IMR-90 (cell line): Measurements from ENCODE around the gene IFNLR1. TPM values are rescaled to one million over a fixed set of nuclear protein-coding genes. Genes with fewer than 3 reads are reported as not detected.

Experiments used
- ATAC-seq: fragments of 200-7000 bp; cut with Tn5 transposase; 2 replicates; pipeline ENCODE4 v1.9.1; 2020; ENCODE audit warnings: low read depth, mild to moderate bottlenecking, moderate library complexity
- BruUV-seq: library from RNA; stranded (reverse); fragments of 400-500 nt; replicated peaks from 2 replicates; lab custom pipeline; 2021; lab: Mats Ljungman, UMichigan
- CTCF ChIA-PET: fragments of 300-600 bp; formaldehyde crosslinking; extraction: SDS; loops from one replicate; lab custom pipeline; 2021; ENCODE audit warnings: antibody characterized with exemption; lab: Yijun Ruan, JAX
- POLR2A ChIA-PET: fragments of 300-600 bp; sonication (Branson Sonifier 250); formaldehyde crosslinking; loops from one replicate; lab custom pipeline; 2022; ENCODE audit warnings: antibody characterized with exemption; ENCODE audit not compliant: unreplicated experiment; lab: Charles Lee
- DNase-seq: peaks from one replicate; pipeline ENCODE4 v3.0.0; 2013
- H2AFZ ChIP-seq: replicated peaks from 2 replicates; pipeline ENCODE3; 2013; ENCODE audit warnings: low read length, mild to moderate bottlenecking; ENCODE audit not compliant: poor library complexity
- H2AK5ac ChIP-seq: 2 replicates; pipeline ENCODE4 v1.6.1; 2013; ENCODE audit warnings: low read depth, low read length, inconsistent platforms
- H2AK9ac ChIP-seq: replicated peaks from 2 replicates; pipeline ENCODE3; 2013; ENCODE audit warnings: mild to moderate bottlenecking, low read depth, low read length, moderate library complexity; ENCODE audit not compliant: poor library complexity
- H2BK120ac ChIP-seq: 2 replicates; pipeline ENCODE4 v1.6.1; 2013; ENCODE audit warnings: low read depth, low read length, inconsistent platforms
- H2BK15ac ChIP-seq: 3 replicates; pipeline ENCODE4 v1.6.1; 2013; ENCODE audit warnings: low read depth, low read length, inconsistent platforms
- H2BK20ac ChIP-seq: 2 replicates; pipeline ENCODE4 v1.6.1; 2013; ENCODE audit warnings: low read depth, mild to moderate bottlenecking, inconsistent platforms, low read length, moderate library complexity
- H2BK5ac ChIP-seq: 2 replicates; pipeline ENCODE4 v1.6.1; 2013; ENCODE audit warnings: mild to moderate bottlenecking, low read depth, low read length, inconsistent platforms; ENCODE audit not compliant: poor library complexity, severe bottlenecking
- H3K14ac ChIP-seq: replicated peaks from 2 replicates; pipeline ENCODE4 v1.6.1; 2013; ENCODE audit warnings: low read depth, low read length, inconsistent platforms
- H3K18ac ChIP-seq: 2 replicates; pipeline ENCODE4 v1.6.1; 2013; ENCODE audit warnings: low read depth, low read length, control low read depth
- H3K23ac ChIP-seq: 2 replicates; pipeline ENCODE4 v1.6.1; 2013; ENCODE audit warnings: low read depth, low read length, inconsistent platforms
- H3K27ac ChIP-seq: 2 replicates; pipeline ENCODE4 v1.5.1; 2013; ENCODE audit warnings: mild to moderate bottlenecking, control low read depth, low read length; ENCODE audit not compliant: insufficient read depth
- H3K27me3 ChIP-seq: 2 replicates; pipeline ENCODE4 v1.6.1; 2013; ENCODE audit warnings: low read length; ENCODE audit not compliant: control insufficient read depth, insufficient read depth
- H3K36me3 ChIP-seq: 2 replicates; pipeline ENCODE4 v1.6.1; 2013; ENCODE audit warnings: low read length, mixed read lengths; ENCODE audit not compliant: control insufficient read depth, insufficient read depth
- H3K4ac ChIP-seq: 2 replicates; pipeline ENCODE4 v1.6.1; 2013; ENCODE audit warnings: low read depth, low read length, inconsistent platforms
- H3K4me1 ChIP-seq: 2 replicates; pipeline ENCODE4 v1.6.1; 2013; ENCODE audit warnings: low read length, mixed read lengths; ENCODE audit not compliant: control insufficient read depth, insufficient read depth
- H3K4me2 ChIP-seq: 2 replicates; pipeline ENCODE4 v1.6.1; 2013; ENCODE audit warnings: low read depth, mild to moderate bottlenecking, control low read depth, low read length, moderate library complexity
- H3K4me3 ChIP-seq: 2 replicates; pipeline ENCODE4 v1.5.1; 2013; ENCODE audit warnings: low read depth, mild to moderate bottlenecking, control low read depth, low read length, moderate library complexity; ENCODE audit not compliant: insufficient read depth
- H3K56ac ChIP-seq: 2 replicates; pipeline ENCODE4 v1.6.1; 2013; ENCODE audit warnings: low read length, inconsistent platforms; ENCODE audit not compliant: insufficient read depth; ENCODE audit errors: extremely low read depth
- H3K79me1 ChIP-seq, 2 experiments: 2 replicates each; pipeline ENCODE4 v1.6.1; 2013; ENCODE audit warnings: low read length in 2 of 2, inconsistent platforms in 1 of 2, low read depth in 1 of 2
- H3K9ac ChIP-seq: 2 replicates; pipeline ENCODE4 v1.6.1; 2013; ENCODE audit warnings: low read depth, low read length, control low read depth
- H3K9me1 ChIP-seq: 2 replicates; pipeline ENCODE4 v1.6.1; 2013; ENCODE audit warnings: low read length, inconsistent platforms; ENCODE audit not compliant: insufficient read depth
- H3K9me3 ChIP-seq: 2 replicates; pipeline ENCODE4 v1.6.1; 2013; ENCODE audit warnings: low read length; ENCODE audit not compliant: control insufficient read depth, insufficient read depth
- H4K20me1 ChIP-seq: 2 replicates; pipeline ENCODE4 v1.6.1; 2013; ENCODE audit warnings: low read length, inconsistent platforms; ENCODE audit not compliant: insufficient read depth
- H4K5ac ChIP-seq: 2 replicates; pipeline ENCODE4 v1.6.1; 2013; ENCODE audit warnings: mild to moderate bottlenecking, low read depth, low read length, control low read depth
- H4K8ac ChIP-seq, 2 experiments: 2 replicates each; pipeline ENCODE4 v1.6.1; 2013; ENCODE audit warnings: low read depth in 2 of 2, low read length in 2 of 2, control low read depth in 1 of 2, inconsistent platforms in 1 of 2
- H4K91ac ChIP-seq: 2 replicates; pipeline ENCODE4 v1.6.1; 2013; ENCODE audit warnings: low read depth, low read length, inconsistent platforms; ENCODE audit not compliant: insufficient read depth
- BHLHE40 ChIP-seq: fragments of 150-350 bp; IDR thresholded peaks from 2 replicates; pipeline ENCODE4 v1.6.1; 2016; ENCODE audit warnings: mild to moderate bottlenecking, low read depth, low read length
- CEBPB ChIP-seq: IDR thresholded peaks from 2 replicates; pipeline ENCODE4 v1.6.1; 2012; ENCODE audit warnings: low read depth, low read length, improper control_type of control experiment
- CHD1 ChIP-seq: IDR thresholded peaks from 2 replicates; pipeline ENCODE4 v1.6.1; 2012; ENCODE audit warnings: low read depth, low read length, improper control_type of control experiment
- CTCF ChIP-seq: conservative IDR thresholded peaks from 2 replicates; pipeline ENCODE4 v1.5.1; 2012; ENCODE audit warnings: mild to moderate bottlenecking, low read depth, low read length, improper control_type of control experiment
- MAFK ChIP-seq: IDR thresholded peaks from 2 replicates; pipeline ENCODE4 v1.6.1; 2012; ENCODE audit warnings: low read depth, low read length, improper control_type of control experiment
- MAZ ChIP-seq: IDR thresholded peaks from 2 replicates; pipeline ENCODE4 v1.6.1; 2012; ENCODE audit warnings: low read depth, mild to moderate bottlenecking, low read length, improper control_type of control experiment, moderate library complexity, borderline replicate concordance
- MXI1 ChIP-seq: IDR thresholded peaks from 2 replicates; pipeline ENCODE4 v1.6.1; 2012; ENCODE audit warnings: low read depth, mild to moderate bottlenecking, low read length, moderate library complexity, borderline replicate concordance
- NFE2L2 ChIP-seq: fragments of 150-350 bp; IDR thresholded peaks from 2 replicates; pipeline ENCODE4 v1.6.1; 2016; ENCODE audit warnings: low read depth, mild to moderate bottlenecking, low read length
- POLR2A ChIP-seq: IDR thresholded peaks from 2 replicates; pipeline ENCODE4 v1.6.1; 2012; ENCODE audit warnings: mild to moderate bottlenecking, low read depth, low read length
- RAD21 ChIP-seq: IDR thresholded peaks from 2 replicates; pipeline ENCODE4 v1.6.1; 2012; ENCODE audit warnings: low read length, improper control_type of control experiment
- RCOR1 ChIP-seq: IDR thresholded peaks from 2 replicates; pipeline ENCODE4 v1.6.1; 2012; ENCODE audit warnings: mild to moderate bottlenecking, low read length, improper control_type of control experiment; ENCODE audit not compliant: insufficient replicate concordance
- RFX5 ChIP-seq: IDR thresholded peaks from 2 replicates; pipeline ENCODE4 v1.8.0; 2012; ENCODE audit warnings: low read depth, mild to moderate bottlenecking, low read length, moderate library complexity
- SMC3 ChIP-seq: fragments of 150-350 bp; IDR thresholded peaks from 2 replicates; pipeline ENCODE4 v1.6.1; 2016; ENCODE audit warnings: low read depth, mild to moderate bottlenecking, antibody characterized with exemption, low read length, moderate library complexity
- WGBS, 2 experiments: methylation state at CpG; one replicate each; pipeline versions ENCODE4 v1.1.5 to v1.1.7; 2013; ENCODE audit warnings: missing lambda C conversion rate in 2 of 2; ENCODE audit not compliant: insufficient read length in 1 of 2; ENCODE audit errors: extremely low coverage in 2 of 2; 5-methylcytosine and 5-hydroxymethylcytosine counted together
- dilution Hi-C: fragments of 300-500 bp; cut with HindIII; formaldehyde crosslinking; loops from one replicate; pipeline ENCODE4 v1.14.3; 2018; ENCODE audit warnings: low sequenced_read_pairs; ENCODE audit not compliant: unreplicated experiment
- in situ Hi-C: fragments of 300-500 bp; cut with MboI; formaldehyde crosslinking; loops from 3 replicates; pipeline ENCODE4 v1.14.3; 2019; ENCODE audit warnings: low sequenced_read_pairs, inconsistent platforms, mixed read lengths
- intact Hi-C: fragments of 100-400 bp; cut with micrococcal nuclease; formaldehyde crosslinking; loops from 2 replicates; pipeline ENCODE4 v1.10.0; 2022
- polyA plus RNA-seq, 3 experiments: library from polyadenylated mRNA; depleted of rRNA; stranded (reverse); fragments of >200 nt; gene quantifications; 2 replicates each; pipeline ENCODE4 v1.2.3, GENCODE V29; 2012; ENCODE audit warnings: low replicate concordance in 1 of 3
- total RNA-seq: library from RNA; depleted of rRNA; stranded (reverse); fragments of >200 nt; gene quantifications from 2 replicates; pipeline ENCODE4 v1.2.3, GENCODE V29; 2012
- TF ChIP-seq, protein P1 (sequence below): fragments of 150-350 bp; IDR thresholded peaks from 2 replicates; pipeline ENCODE4 v1.6.1; 2017; ENCODE audit warnings: mild to moderate bottlenecking, antibody characterized with exemption, low read length, low read depth
- TF ChIP-seq, protein P2 (sequence below): fragments of 150-350 bp; IDR thresholded peaks from 2 replicates; pipeline ENCODE4 v1.6.1; 2016; ENCODE audit warnings: low read depth, mild to moderate bottlenecking, low read length, moderate library complexity, borderline replicate concordance

IFNLR1 gene
- total and polyA plus RNA-seq, 2 of the 4 experiments (the other 2 are of a cell fraction), result not detected

GRCh38 chr1:24113641-24114033, 73.5 kb downstream of the IFNLR1 start:
- H4K91ac ChIP-seq, result no peak overlapping the region
- no peak overlapping the region for H4K8ac ChIP-seq
- H2AFZ ChIP-seq, result no peak overlapping the region
- no peak overlapping the region for H3K23ac ChIP-seq
- ChIA-PET CTCF (no interaction called here), POLR2A (no interaction called here)
- no peaks in the 10 kb centered on the region for H3K36me3 ChIP-seq
- H3K9me3 ChIP-seq, result no peaks in the 10 kb centered on the region
- intact Hi-C loops, result no loop called here
- no peak overlapping the region for H3K56ac ChIP-seq
- H3K4me1 ChIP-seq, result 0 out of 2 replicates have a peak, but pooled peaks cover 1% of the 10 kb centered on the region
- no peak overlapping the region for H3K27ac ChIP-seq
- H3K79me1 ChIP-seq, result no peaks in the 10 kb centered on the region
- H3K18ac ChIP-seq, result no peak overlapping the region
- H2BK5ac ChIP-seq, result no peak overlapping the region
- TF ChIP-seq NFE2L2 (no peak), CEBPB (no peak), RAD21 (no peak), SMC3 (no peak), RCOR1 (no peak), CHD1 (no peak), RFX5 (no peak), CTCF (no peak), MAZ (no peak), MAFK (no peak), POLR2A (no peak), BHLHE40 (no peak), MXI1 (no peak)
- TF ChIP-seq, protein P1, sequence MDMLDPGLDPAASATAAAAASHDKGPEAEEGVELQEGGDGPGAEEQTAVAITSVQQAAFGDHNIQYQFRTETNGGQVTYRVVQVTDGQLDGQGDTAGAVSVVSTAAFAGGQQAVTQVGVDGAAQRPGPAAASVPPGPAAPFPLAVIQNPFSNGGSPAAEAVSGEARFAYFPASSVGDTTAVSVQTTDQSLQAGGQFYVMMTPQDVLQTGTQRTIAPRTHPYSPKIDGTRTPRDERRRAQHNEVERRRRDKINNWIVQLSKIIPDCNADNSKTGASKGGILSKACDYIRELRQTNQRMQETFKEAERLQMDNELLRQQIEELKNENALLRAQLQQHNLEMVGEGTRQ, result no peak
- TF ChIP-seq, protein P2, sequence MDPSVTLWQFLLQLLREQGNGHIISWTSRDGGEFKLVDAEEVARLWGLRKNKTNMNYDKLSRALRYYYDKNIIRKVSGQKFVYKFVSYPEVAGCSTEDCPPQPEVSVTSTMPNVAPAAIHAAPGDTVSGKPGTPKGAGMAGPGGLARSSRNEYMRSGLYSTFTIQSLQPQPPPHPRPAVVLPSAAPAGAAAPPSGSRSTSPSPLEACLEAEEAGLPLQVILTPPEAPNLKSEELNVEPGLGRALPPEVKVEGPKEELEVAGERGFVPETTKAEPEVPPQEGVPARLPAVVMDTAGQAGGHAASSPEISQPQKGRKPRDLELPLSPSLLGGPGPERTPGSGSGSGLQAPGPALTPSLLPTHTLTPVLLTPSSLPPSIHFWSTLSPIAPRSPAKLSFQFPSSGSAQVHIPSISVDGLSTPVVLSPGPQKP, result no peak
- no peak overlapping the region for H3K9ac ChIP-seq
- no peaks in the 10 kb centered on the region for H4K20me1 ChIP-seq
- no peaks in the 10 kb centered on the region for H3K9me1 ChIP-seq
- no peak overlapping the region for H2AK5ac ChIP-seq
- no peak overlapping the region for H2AK9ac ChIP-seq
- no peak overlapping the region for H3K4ac ChIP-seq
- DNase-seq (no peak), ATAC-seq (no peak)
- no peak overlapping the region for H3K14ac ChIP-seq
- H3K4me3 ChIP-seq, result no peak overlapping the region
- dilution Hi-C loops, result no loop called here
- peaks cover 50% of the 10 kb centered on the region for H3K27me3 ChIP-seq
- no peak overlapping the region for H4K5ac ChIP-seq
- no CpG with 5 or more reads among the region's 6 CpGs for WGBS, 2 experiments
- no peak overlapping the region for H2BK20ac ChIP-seq
- H2BK120ac ChIP-seq, result no peak overlapping the region
- H3K4me2 ChIP-seq, result no peak overlapping the region
- BruUV-seq, result no TSS peak
- in situ Hi-C loops, result no loop called here
- no peak overlapping the region for H2BK15ac ChIP-seq
